ENCODE results near the gene KCNQ1.

The KCNQ1 gene

DNA sequence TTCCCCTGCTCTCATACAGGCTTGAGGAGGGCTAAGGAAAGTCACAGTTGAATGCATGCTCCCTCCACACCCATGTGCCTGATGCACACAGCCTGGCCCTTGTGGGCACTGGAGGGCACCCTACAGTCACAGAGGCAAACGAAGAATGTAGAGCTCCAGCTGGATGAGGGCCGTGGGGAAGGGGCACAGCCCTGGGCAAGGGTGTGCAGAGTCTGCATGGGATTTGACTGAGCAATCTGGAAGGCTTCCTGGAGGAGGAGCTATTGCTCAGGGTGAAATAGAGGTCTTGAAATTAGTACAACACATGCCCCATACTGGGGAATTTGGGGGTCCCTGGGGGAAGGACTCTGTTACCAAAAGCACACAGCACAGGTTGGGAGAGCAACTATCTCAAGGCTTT is 64.0 kb downstream of the KCNQ1 start:
- no peak for DNase-seq (ENCODE audit: low read depth in 2 of 2)

DNA sequence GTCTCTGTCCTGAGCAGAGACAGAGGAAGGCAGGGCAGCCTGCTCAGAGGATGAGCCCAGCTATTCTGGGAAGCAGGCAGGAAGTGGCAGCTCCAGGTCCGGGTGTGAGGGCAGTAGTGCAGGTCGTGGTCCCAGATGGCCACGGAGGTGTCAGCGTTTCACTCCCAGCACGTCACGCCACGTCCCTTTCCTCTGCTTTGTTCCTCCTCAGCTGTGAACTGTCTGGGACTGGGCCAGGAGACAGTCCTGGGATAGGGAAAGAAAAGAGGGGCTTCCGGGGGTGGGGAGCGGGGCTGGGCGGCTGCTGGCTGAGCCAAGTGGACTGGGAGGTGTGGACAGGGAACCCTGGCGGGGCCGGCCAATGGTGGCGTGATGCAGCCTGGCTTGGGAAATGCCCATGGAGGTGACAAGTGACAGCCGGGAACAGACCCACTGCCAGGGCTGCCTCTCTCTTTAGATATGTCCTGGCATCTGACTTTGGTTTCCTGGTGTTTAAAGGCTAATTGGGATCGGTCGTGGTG is 64.7 kb downstream of the KCNQ1 start:
- no peak for DNase-seq (ENCODE audit: low read depth in 2 of 2)

DNA sequence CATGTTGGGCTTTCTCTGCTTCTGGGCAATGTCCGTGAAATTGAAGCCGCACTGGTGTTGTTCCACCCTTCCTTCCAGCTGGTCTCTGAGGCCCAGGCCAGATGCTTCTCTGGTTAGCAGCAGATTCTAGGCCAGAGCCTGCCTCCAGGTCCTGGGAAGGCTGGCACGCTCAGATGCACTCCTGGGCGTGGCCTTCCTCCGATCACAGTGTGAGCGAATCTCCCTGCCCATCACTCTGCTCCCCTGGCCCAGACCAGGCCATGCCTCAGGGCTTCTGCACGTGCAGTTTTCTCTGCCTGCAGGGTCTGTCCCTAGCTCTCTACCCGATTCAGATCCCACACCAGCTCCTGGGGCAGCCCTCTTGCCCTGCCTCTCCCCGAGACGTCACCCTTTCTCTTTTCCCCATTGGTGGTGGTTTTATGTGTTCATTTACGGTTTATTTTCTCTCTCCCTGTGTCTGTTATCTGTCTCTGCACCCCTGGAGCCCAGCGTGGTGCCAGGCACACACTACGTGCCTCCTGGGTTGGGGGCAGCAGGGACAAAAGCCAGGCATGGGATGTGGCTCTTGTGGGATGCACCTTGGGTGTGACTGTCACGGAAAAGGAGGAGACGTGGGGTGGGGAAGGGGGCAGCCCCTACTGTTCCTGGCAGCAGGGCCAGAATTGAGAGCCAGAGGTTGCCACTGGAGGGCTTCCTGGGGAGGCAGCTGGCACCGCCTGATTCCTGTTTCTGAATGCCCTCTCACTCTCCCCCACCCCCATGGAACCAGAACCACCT is 66.0 kb downstream of the KCNQ1 start:
- no peak for DNase-seq (ENCODE audit: low read depth in 2 of 2)

DNA sequence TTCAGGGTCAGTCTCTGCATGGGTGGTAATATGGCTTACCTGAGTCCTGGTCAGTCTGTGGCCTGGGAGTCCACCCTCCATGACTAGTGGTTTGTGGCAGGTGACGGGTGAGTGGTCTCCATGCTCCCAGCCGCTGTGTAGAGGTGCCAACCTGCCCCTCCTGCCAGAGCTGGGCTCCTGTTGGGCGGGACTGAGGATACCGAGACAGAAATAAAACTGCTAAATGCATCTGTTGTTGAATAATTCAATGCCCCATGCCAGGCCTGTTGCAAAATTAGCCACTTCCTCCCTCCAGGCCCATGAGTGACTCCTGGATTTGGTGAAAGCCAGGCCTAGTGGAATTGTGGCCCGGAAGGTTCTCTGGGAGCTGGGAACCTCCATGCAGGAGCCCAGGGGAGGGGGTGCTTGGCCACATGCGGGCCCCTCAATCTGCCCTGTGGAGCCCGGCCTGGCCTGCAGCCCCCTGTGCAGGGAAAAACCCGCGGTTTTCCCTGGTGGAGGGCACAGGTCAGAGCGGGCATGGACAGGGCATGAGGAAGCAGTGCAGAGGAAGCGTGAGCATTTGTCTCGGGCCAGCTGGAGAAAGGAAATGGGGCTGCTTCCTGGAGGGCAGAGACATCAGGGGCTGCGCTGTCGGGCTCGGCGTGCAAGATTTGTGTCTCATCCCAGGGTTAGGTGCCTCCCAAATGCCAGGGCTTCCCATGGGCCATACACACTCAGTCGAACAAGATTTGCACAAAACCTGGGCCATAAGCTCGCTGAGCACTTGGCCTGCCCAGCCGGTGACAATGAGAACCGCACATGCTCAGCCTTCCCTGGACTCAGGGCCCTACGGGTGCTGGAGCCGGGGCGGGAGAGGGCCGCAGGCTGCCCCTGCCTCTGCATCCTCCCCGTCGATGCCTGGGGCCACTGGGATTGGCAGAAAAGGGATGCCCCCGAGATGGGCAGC is 66.9 kb downstream of the KCNQ1 start:
- DNase-seq (ENCODE audit: low read depth in 2 of 2): no peak

DNA sequence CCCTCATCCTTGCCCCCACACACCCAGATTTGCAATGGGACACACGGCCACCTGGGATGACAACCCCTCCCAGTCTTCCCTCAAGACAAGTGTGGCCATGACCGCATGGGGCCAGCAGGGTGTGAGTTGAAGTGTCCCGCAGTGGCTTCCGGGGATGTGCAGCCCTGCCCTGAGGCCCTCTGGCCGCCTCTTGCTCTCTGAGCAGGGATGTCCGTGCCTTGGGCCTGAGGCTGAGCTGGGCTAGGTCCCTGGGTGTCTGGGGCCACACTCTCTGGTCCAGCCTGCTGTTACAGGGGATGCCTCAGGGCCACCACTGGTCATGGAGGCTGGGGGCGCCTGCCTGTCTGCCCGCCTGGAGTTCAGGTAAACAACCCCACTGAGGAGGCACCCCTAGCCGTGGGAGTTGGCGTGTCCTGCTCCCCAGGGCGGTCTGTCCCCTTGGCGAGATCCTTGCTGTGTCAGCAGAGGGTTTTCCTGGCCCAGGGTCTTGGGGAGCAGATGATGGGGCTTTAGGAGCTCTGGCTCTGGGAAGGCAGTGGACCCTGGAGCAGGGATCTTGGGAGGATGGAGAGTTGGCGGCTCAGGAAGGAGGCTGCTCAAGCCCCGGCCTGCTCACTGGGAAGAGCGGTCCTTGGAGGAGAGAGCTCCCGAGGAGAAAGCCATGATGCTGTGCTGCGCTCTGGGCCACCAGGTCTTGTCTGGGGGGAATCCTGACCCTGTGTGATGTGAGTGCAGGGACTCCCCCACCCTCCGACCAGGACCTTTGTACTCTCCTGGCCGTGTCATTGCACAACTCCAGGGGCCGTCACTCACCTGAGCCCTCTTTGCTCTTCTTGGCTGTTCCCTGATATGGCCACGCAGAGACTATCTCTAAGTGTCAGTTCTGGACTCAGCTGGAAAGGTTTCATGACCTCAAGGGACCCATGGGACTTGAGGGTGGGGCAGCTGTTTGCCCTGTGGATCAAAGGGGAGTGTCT is 67.9 kb downstream of the KCNQ1 start:
- no peak for DNase-seq (ENCODE audit: low read depth in 2 of 2)

DNA sequence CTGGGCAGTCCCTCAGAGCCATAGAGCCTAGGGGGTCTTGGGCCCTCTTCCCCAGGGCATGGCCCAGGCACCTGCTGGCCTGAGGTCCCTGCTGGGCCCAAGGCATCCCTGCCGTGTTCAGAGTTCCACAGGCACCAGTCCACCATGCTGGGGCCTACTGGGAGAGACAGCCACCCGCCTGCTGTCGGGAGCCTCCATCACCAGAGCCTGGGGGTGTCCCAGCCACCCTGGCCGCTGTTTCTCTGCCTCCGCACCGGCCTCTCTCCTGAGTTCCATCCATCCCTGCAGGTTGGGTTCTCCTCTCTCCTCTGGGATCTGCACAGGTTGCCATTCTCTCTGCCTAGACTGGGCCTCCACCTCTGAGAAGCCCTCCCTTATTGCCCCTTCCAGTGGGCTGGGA is 68.6 kb downstream of the KCNQ1 start:
- DNase-seq (ENCODE audit: low read depth in 2 of 2): no peak

DNA sequence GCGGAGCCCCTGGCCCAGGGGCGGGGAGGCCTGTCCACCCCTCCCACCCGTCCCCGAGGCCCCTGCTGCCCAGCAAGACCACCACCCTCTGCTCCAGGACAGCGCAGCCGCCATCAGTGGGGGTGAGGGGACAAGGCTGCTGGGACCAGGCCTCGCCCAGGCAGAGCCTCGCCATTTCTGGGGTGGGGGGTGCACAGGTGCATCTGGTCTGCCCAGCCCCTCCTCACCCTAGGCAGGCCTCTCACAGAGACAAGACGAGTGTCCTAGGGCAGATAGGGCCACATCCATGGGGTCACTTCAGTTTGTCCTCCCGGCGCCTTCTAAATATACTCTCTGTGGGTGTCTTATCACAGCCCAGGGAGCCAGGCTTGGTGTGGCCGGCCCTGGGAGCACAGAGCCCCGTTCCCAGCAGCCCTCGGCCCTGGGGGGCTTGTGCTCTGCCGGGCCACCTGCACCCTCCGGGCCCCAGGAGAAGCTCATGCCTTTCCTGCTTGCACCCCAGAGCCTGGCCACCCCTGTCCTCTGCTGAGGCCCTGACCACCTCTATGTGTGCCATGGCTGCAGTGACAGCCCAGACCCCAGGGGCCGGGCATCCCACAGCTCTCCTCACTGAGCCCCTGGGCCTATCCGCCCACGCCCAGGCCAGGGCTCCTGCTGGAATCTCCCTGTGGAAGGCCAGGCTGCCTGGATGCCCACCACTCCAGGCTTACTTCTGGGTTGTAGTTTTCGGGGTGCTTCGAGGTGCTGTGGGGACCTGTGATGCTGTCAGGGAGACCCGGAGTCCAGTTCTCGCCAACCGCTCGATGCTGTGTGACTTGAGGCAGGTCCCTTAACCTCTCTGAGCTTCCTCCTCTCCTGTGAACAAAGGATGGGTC is 70.8 kb downstream of the KCNQ1 start:
- no peak for DNase-seq (ENCODE audit: low read depth in 2 of 2)

DNA sequence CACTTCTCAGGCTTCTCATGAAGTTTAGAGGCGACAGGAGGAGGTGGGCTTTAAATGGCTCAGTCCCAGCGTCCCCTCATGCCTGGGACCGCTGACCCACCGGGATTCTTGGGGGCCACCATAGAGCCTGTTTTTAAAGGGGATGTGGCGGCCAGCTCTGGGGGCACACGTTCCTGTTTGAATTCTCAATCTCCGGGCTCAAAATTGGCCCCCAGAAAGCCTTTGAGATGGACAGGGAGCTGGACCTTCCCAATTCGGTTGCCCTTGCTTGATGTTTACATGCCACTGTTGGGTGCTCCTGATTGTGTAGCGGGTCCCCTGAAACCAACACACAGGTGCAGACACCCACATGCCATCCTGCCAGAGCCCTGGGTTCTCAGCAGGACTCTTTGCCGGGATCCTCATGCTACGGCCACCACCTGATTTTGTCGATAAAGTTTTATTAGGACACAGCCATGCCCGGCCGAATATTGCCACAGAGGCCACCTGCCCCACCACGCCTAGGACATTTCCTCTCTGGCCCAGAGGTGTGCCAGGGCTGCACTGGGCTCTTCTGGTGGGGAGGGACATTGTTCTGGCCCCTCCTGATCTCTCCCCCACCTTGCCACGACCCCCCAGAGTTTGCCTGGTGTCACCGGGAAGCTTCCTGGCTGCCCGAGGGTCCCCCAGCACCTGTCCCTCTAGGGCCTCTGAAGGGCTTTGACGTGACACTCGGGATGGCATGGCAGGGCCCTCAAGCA is 71.6 kb downstream of the KCNQ1 start:
- no peak for DNase-seq (ENCODE audit: low read depth in 2 of 2)

DNA sequence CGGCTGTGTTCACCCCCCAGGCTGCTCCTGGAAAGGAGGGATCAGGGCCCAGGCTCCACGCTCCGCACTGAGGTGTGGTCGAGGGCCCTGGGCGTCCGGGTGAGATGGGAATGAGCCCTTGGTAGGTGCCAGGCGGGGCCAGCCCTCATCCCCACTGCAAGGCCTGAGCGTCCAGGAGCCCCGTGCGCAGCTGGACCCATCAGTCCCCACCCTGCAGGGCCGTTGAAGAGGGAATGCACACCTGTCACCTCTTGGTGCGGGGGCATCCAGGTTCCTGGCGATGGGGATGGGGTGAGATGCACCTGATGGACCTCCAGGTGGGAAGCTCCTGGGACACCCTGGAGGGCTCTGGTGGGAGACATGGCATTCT is 72.2 kb downstream of the KCNQ1 start:
- DNase-seq (ENCODE audit: low read depth in 2 of 2): no peak

DNA sequence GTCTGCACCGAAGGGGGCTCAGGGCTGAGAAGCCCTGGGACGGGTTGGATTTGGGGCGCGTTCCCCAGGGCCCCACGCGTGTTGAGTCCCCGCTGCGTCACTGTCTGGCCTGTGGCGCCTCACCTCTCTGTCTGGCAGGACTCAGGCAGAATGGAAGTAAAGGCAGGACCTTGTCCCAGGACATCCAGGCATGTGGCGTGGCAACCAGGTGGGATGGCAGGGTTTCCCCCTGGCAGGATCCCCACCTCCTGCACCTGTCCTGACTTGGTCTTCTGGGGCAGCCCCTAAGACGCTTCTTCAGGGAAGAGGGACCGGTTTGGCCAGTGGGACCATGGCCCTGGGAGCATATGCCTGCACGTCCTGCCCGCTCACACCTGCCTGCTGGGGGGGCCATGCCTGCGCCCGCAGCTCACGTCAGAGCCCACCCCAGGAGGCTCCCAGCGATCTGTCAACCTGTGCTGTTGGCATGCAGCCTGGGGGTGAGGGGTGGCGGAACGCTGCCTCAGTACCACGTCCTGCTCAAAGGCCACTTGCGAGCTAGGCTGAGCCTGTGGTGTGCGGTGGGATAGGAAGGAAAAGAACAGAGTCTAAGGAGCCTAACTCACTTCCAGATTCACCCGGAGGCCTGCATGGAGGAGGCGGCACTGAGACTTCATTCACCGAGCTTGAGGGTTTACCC is 72.7 kb downstream of the KCNQ1 start:
- DNase-seq (ENCODE audit: low read depth in 2 of 2): no peak

DNA sequence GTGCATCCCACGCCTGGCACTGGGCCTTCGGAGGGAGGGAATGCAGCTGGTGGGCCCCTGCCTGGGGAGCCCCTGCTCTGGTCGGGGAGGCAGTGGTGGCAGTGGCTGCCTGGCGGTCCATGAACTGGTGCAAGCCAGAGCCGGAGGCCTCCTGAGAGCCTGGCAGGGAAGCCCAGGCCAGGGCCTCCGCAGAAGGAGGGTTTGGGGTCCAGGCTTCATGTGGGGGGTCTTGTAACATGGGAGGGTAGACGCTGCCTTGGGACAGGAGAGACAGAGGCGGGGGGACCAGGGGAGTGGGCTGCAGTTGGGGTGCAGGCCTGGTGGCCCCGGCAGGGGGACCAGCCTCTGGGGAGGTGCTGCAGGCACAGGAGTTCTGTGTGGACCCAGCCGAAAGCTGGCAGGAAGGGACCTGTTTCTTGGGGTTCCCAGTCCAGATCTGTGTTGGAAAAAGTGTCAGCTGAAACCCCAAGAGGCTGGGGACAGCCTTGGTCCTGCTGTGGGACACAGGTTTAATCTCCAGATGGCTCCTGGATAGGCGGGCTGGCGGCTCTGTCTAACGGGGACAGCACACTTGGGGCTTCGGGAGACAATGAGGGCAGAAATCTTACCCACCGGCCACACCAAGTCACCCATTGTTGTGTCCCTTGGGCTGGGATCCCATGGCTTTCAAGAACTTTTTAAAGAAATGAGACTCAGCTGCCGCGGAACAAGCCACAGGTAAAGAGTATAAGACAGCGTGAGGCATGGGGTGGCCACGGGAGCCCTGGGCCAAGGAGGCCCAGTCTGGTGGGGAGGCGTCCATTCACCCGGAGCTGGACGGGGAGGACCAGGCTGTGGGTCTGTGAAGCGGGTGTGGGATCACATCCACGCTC is 73.5 kb downstream of the KCNQ1 start:
- DNase-seq (ENCODE audit: low read depth in 2 of 2): no peak

DNA sequence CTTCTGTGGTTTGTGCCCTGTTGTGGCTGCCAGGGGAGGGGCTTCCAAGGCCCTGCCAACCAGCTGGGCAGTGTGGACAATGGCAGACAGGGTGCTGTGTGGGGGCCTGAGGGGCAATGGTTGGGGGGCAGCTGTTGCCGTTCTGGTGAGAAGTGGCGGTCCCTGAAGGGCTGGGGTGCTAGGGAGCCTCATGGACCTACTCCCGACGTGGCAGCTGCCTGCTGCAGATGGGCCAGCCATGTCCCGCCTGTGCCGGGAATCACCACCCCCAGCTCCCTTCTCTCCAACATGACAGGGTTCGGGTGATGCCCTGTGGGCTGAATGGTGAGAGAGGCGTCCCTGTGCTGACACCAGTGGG is 74.2 kb downstream of the KCNQ1 start:
- DNase-seq (ENCODE audit: low read depth in 2 of 2): no peak

DNA sequence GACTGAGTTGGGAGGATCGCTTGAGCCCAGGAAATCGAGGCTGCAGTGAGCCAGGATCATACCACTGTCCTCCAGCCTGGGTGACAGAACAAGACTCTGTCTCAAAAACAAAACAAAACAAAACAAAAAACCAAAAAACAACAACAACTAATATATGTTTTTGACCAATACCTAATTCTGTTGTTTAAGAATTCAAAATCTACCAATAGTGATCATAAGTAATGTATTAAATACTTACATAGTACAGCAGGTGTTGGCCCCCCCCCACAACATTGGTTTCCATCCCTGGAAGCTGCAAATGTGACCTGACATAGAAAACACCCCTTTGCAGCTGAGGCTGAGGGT is 74.7 kb downstream of the KCNQ1 start:
- DNase-seq (ENCODE audit: low read depth in 2 of 2): no peak

DNA sequence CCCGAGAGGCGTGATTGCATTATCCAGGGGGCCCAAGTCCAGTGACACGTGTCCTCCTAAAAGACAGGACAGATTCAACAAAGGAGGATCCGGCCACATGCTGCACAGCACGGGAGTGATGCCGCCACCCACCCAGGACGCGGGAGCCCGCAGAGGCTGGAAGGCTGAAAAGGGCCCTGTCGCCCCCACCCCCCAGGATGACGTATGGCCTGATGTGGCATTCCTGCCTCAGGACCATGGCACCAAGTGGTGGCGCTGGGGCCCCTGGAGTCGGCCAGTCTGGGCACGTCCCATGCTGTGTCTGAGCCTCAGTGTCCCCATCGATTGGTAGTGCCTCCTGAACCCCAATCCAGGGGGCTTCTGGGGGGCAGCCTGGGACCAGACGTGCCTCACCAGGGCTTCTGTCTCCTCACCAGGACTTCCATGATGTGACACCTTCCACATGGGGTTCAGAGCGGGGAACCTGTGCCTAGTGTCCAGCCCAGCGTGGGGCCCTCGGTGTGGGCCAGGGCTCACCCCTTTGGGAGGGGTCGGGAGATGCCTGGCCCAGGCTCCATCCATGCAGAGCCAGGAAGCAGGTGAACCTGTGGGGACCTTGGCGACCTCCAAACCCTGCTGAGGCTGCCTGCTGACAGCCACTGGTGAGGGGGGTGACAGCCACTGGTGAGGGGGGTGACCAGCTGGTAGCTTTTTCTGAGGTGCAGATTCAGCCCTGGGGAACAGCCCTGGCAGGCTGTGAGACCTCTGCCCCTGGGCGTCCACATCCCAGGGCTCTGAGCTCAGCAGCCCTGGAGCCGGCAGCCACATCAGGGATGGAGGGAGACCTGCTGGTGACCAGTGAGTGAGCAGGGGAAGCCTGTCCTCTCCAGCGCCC is 75.3 kb downstream of the KCNQ1 start:
- no peak for DNase-seq (ENCODE audit: low read depth in 2 of 2)

DNA sequence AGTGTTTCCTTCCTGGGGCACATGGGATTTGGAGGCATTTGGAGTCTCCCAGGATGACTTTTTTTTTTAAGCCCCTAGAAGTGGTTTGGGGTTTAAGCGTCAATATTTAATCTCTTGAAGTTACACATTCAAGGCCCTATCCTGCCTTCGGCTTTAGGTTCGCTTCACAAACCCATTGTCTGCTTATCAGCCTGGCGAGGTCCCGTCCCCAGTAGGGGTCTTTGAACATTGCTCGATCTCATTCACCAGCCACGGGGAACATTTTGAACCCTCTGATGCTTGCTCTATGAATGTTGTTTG is 75.9 kb downstream of the KCNQ1 start:
- DNase-seq (ENCODE audit: low read depth in 2 of 2): no peak

DNA sequence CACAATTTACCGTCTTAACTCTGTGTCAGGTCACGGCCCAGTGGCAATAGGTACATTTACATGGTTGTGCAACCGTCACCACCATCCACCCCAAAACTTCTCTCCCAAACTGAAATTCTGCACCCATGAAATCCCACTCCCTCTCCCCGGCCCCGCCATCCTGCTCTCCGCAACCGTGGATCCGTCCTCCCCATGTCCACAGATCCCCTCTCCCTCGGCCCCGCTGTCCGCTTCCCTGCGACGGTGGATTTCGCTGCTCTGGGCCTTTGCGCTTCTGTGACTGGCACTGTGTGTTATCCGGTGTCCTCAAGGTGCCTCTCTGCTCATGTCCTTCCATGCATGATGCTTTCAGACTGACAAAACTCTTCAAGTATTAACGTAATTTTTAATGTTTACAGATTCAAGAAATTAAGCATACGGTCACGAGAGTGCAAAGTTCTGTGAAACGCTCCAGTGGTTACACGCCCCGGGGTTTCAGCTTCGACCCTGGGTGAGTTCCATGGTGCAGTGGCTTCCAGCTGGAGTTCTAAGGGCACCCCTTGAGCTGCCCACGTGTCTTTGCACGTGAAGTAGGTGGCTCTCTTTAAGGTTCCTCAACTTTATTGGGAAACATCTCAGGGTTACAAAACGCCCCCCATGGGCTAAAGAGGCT is 76.4 kb downstream of the KCNQ1 start:
- no peak for DNase-seq (ENCODE audit: low read depth in 2 of 2)

All from activated CD4-positive, alpha-beta T cell treated with anti-CD3 and anti-CD28 coated beads for 24 hours (primary cell).